AG09309 (cell line): ENCODE data around the gene TBRG1.

ENCODE experiments used
- DNase-seq: peaks from one replicate; pipeline ENCODE4 v3.0.0-alpha.2; 2010; ENCODE audit warnings: low read depth
- H3K4me3 ChIP-seq: 2 replicates; pipeline ENCODE4 v1.5.1; 2011; ENCODE audit warnings: mild to moderate bottlenecking, low read depth, low read length, moderate library complexity; ENCODE audit not compliant: control insufficient read depth
- CTCF ChIP-seq: IDR thresholded peaks from 2 replicates; pipeline ENCODE4 v1.5.1; 2011; ENCODE audit warnings: mild to moderate bottlenecking, low read depth, low read length, inconsistent platforms; ENCODE audit not compliant: insufficient read depth, control insufficient read depth; ENCODE audit errors: missing control alignments

TBRG1 gene

GRCh38 chr11:124643042-124643604 lies 20.5 kb downstream of the TBRG1 start:
- no peak for TF ChIP-seq CTCF
- H3K4me3 ChIP-seq: no peak overlapping the region
- DNase-seq: no peak

GRCh38 chr11:124643605-124644425 lies 21.2 kb downstream of the TBRG1 start:
- TF ChIP-seq CTCF: no peak
- DNase-seq: peak; percentile 78
- no peak overlapping the region for H3K4me3 ChIP-seq

- no peak for DNase-seq
- H3K4me3 ChIP-seq: no peak overlapping the region
- TF ChIP-seq CTCF: peak; percentile 64
These were observed 22.0 kb downstream of the TBRG1 start for GRCh38 chr11:124644426-124645280.

GRCh38 chr11:124646148-124646547 lies 23.5 kb downstream of the TBRG1 start:
- no peak for DNase-seq
- no peak for TF ChIP-seq CTCF
- no peak overlapping the region for H3K4me3 ChIP-seq

GRCh38 chr11:124648610-124649009 lies 25.9 kb downstream of the TBRG1 start:
- no peak for DNase-seq
- H3K4me3 ChIP-seq: no peak overlapping the region
- no peak for TF ChIP-seq CTCF

GRCh38 chr11:124656774-124657630 lies 34.3 kb downstream of the TBRG1 start:
- TF ChIP-seq CTCF: no peak
- DNase-seq: no peak
- no peak overlapping the region for H3K4me3 ChIP-seq
